Inflammatory macrophage treated with lipopolysaccharide for 1 hour (primary cell): ENCODE data around the gene CFAP251.
"Not testable (repeated sequence)": the region's sequence is repeated elsewhere in the genome, so short reads cannot be mapped to it uniquely, and the experiment has no call there.

Experiments used
- DNase-seq, 2 donors: peaks; one replicate each; pipeline ENCODE4 v3.0.0-alpha.2; 2020 to 2022

CFAP251 gene

DNA sequence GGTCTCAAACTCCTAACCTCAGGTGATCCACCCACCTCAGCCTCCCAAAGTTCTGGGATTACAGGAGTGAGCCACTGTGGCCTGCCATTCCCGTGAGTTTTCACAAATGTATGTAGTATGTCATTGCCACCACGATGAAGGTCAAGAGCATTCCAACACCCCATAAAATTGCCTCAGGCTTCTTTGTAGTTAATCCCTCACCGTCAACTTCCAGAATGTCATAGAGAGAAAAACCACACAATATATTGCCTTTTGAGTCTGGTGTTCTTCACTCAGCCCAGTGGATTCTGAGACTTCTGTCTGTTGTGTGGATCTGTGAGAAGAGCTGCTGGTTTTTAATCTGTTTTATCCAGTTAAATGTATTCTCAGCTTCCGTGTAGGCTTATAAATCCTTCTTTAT lies 12.6 kb upstream of the CFAP251 start:
- DNase-seq, result no peak

DNA sequence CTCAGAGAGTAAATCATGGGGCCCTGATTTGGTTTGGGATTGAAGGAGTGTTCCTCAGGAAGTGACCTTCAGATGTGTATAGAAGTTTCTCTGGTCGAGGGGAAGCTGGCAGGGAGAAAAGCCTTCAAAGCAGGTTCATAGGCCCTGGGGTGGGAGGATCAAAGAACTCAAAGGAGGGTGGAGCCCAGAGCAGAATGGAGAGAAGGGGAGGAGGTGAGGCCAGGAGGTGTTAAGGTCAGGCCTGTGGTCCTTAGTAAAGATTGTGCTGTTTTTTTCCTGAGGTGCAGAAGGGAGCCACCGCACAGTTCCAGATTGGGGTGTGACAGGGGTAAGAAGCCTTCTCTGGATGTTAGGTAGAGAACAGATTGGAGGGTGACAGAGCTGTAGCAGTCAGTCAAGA lies 9.7 kb upstream of the CFAP251 start:
- no peak for DNase-seq

DNA sequence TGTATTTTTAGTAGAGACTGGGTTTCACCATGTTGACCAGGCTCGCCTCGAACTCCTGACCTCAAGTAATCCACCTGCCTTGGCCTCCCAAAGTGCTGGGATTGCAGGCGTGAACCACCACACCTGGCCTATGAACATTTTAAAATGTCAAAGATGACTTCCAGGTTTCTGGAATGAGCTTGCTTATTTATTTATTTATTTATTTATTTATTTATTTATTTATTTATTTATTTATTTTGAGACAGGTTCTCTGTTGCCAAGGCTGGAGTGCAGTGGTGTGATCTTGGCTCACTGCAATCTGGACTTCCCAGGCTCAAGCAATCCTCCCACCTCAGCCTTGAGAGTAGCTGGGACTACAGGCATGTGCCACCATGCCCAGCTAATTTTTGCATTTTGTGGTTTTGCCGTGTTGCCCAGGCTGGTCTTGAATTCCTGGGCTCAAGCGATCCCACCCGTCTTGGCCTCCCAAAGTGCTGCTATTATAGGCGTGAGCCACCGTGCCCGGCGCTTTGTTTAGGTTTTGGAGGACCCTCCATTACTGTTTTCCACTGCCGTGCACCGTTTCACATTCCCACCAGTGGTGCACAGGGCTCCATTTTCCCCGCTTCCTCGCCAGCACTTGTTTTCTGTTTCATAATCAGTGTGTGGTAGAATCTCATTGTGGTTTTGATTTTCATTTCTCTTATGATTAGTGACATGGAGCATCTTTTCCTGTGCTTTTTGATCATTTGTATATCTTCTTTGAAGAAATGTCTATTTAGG lies 6.4 kb upstream of the CFAP251 start:
- DNase-seq, result peak in 1 of 2 donors; percentile 33

DNA sequence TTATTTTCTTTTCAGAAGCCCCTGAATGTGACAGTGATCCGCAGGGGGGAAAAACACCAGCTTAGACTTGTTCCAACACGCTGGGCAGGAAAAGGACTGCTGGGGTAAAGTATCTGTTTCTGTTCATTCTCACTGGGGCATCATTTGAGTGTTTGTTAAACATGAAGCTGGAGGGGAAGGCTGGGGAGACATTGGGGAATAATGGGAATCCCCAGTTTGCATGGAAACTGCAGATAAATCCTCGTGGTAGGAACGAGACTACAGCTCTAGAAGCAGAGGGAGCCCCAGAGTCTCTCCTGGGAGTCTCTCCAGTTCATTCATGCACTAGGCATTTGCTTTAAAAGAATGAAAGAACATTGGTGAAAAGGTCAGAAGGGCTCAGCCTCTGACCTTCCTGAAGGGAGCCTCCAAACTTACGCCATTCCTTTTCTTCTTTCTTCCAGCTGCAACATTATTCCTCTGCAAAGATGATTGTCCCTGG lies 2.5 kb upstream of the CFAP251 start:
- peak in 1 of 2 donors; percentile 6 for DNase-seq

DNA sequence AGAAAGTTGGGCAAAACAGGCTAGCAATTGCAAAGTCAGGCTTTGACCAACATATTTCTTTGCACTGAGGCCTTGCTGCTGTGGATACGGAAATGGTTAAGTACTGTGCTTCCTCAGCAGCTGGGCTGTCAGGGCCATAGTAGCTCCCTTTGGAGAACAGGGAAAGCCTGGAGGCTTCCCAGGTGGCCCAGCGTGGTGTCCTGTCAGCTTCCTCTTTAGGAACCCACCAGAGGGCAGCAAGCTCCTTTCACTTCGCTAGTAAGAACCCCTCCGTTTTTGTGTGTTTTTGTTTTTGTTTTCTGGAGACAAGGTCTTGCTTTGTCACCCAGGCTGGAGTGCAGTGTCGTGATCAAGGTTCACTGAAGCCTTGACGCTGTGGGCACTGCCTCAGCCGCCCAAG lies 1.7 kb upstream of the CFAP251 start:
- DNase-seq, result no peak

DNA sequence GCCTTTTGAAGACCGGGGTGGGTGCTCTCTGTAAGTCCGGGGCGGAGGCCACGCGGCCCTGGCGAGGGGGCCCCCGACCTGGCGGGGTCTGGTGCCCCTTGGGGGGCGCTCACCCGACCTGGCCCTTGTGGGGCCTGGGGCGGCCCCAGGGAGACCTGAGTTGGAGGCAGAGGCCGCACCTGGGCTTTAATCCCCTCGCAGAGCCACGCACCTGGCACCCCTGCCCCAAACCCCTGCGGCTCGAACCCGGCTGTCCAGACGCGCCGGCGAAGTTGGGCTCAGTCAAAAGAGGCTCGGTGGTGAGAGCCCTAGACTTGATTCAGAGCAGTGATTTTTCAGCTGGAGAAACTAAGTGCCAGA lies 267 bp downstream of the CFAP251 start:
- no peak for DNase-seq

DNA sequence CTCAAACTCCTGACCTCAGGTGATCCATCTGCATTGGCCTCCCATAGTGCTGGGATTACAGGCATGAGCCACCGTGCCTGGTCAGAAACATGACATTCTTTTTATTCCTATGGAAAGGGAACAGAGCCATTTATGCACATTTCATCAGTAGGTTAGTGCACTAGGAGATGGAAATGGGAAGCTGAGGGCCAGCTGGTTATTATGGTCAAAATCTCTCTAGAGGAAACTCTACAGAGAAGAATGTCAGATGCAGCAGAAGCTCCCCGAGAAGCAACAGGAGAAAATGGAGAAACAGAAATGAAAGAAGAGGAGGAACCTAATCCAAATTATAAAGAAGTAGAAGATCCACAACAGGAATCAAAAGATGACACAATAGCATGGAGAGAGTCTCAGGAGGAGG lies 2.7 kb downstream of the CFAP251 start:
- DNase-seq, result peak; percentile 19 to 26

DNA sequence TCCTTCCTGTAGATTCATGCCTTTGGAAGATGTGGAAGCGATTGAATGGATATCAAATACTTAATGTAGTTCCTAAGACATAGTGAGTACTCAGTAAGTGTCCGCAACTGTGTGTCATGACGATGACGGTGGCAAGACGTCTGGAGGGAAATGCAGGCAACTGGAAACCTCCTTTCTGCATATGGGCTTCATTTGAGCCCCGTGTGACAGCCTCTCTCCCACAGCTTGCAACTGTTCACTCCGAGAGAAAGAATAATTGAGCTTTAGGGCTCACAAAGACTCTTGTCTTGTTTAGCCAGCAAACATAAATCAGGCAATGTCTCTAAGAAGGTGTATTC lies 6.9 kb downstream of the CFAP251 start:
- no peak for DNase-seq

DNA sequence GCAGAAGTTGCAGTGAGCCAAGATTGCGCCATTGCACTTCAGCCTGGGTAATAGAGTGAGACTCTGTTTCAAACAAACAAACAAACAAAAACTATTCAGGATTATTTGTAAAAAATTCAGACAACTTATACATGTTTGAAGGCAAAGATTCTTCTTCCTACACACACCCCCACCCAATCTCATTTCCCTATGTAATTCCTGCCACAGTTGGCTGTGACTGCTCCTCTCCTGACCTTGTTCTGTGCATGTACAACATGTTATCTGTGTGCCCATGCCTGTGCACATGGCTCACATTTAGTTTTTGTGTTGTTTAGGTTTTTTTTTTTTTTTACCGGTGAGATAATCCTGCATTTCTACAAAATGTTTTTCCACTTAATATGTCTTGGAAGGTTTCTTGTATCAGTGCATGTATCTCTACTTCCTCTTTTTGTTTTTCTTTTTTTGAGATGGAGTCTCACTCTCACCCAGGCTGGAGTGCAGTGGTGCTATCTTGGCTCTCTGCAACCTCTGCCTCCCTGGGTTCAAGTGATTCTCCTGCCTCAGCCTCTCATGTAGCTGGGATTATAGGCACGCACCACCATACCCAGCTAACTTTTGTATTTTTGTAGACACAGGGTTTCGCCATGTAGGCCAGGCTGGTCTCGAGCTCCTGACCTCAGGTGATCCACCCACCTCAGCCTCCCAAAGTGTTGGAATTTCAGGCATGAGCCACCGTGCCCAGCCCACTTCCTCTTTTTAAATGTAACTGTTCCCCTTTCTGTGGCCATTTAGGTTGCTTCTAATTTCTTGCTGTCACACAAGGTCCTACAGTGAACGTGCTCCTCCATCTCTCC lies 8.7 kb downstream of the CFAP251 start:
- DNase-seq, result peak; percentile 62 to 73

DNA sequence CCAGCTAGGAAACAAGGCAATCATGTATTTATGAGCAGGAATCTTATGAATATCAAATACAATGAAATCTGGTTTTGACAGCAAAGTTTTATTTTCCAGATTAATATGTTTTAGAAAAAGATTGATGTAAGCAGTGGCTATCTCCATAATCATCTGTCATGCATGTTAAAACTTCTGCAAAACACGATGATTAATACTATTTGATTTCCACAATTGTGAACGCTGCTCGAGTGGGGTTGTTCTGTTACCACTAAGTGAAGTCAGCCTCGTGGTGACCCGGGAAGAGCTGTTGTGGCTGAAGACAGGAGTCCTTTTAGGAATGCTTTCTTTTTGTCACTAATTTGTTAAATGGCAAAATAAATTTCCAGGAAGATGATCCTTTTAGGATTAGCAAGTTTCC lies 9.4 kb downstream of the CFAP251 start:
- DNase-seq, result peak; percentile 55 to 57

DNA sequence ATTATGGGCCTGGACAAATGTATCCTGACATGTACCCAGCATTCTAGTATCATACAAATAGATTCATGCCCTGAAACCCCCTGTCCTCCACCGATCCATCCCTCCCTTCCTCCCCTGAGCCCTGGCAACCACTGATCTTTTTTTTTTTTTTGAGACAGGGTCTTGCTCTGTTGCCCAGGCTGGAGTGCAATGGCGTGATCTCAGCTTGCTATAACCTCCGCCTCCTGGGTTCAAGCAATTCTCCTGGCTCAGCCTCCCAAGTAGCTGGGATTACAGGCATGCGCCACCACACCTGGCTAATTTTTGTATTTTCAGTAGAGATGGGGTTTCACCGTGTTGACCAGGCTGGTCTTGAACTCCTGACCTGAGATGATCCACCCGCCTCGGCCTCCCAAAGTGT lies 11.2 kb downstream of the CFAP251 start:
- not testable (repeated sequence) for DNase-seq

DNA sequence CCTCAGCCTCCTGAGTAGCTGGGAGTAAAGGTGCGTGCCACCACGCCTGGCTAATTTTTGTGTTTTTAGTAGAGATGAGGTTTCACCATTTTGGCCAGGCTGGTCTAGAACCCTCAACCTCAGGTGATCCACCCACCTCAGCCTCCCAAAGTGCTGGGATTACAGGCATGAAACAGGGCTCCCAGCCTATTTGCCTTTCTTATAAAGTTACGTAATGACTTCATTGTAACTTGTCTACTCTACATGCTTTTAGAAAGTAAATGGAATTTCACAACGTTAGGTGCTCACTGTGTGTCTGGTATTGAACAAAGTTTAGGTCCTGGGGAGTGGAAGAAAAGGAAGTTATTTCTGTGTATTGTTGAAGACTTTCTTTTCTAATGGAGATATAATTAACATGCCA lies 12.5 kb downstream of the CFAP251 start:
- DNase-seq, result no peak

DNA sequence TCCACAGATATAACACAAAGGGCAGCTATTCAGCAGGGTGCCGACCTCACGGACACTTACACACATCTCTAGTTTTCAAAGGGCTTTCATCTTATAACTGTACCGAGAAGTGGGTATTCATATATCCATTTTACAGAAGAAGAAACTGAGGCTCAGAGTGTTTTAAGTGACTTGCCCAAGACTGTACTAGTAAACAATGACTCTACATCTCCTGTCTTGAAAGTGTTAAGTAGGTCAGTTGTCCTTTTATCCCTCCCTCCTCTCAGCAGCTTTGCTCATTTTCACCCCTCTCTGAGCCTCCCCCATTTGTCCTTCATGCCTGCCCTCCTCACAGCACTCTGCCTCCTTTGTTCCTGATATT lies 13.8 kb downstream of the CFAP251 start:
- no peak for DNase-seq

DNA sequence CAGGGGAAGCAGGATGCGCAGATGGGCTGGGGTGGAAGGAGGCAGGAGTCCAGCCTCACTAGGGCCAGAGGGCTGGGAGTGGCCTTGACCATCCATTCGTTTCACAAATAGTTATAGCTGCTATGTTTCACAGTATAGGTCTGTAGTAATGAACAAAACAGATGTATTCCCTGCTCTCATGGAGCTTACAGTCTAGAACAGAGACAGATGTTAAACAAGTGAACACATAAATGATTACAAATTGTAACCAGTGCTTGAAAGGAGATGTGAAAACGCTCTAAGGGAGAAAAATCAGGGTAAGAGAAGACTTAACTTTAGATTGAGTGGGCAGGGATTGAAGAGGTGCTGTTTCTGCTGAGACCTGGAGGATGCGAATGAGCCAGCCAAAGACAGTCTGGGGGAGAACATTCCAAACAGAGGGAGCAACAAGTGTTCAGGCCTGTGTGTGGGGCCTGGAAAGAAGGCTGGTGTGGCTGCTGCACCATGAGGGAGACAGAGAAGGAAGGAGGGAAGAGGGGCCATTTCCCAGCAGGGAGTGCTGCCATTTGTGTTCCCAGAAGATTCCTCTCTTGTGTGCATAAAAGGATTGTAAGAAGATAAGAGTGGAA lies 14.6 kb downstream of the CFAP251 start:
- no peak for DNase-seq

DNA sequence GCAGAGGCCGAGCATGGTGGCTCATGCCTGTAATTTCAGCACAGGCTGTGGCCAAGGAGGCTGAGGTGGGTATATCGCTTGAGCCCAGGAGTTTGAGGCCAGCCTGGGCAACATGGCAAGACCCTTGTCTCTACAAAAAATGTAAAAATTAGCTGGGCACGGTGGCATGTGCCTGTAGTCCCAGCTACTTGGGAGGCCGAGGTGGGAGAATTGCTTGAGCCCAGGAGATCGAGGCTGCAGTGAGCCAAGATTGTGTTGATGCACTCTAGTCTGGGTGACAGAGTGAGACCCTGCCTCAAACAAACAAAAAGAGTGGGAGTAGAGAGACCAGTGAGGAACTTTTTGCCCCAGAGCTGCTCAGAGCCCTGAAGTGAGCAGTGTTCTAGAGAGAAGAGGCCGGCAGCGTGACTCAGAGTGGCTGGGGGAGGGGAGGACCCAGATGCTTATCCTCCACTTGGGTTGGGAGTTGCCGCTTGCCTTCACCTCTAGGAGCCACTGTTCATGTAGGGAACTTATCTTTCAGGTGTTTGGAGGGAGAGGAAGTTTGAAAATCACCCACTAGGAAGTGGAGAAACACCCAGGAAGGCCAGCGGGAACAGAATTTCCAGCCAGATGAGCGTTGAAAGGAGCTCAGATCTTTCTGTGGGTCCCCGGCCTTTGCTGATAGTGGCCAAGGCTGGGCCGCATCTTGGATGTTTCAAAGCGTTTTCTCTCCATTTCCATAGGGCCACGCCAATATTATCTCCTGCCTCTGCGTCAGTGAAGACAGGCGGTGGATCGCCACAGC lies 15.3 kb downstream of the CFAP251 start:
- no peak for DNase-seq

DNA sequence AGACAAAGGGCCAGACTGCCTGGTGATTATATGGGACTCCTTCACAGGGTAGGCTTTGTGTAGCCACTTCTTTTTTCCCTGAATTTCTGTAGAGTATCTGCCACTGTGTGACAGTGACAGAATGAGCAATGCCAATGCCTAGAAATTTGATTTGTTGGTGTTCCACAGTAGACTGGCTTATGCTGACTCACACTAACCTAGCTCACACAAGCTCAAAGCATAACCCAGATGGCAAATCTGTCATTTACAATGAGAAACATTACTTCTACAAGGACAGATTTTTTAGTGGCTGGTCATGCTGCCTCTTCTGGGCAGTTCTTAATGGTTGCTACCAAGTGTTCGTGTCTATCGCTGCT lies 15.9 kb downstream of the CFAP251 start:
- DNase-seq, result no peak

DNA sequence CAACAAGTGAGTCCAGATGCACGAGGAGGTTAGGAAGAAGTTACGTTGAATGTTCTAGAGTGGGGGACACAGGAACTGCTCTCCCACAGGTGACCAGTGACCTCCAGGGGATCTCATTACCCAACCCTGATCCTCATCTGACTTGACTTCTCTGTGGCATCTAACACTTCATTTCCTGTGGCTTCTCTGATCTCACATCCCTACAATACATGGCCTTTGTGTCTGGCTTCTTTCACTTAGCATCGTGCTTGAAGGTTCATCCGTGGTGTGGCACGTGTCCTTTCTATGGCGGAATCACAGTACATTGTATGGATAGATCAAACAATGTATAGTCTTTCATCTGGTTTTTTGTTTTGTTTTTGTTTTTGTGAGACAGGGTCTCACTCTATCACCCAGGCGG lies 19.3 kb downstream of the CFAP251 start:
- no peak for DNase-seq

DNA sequence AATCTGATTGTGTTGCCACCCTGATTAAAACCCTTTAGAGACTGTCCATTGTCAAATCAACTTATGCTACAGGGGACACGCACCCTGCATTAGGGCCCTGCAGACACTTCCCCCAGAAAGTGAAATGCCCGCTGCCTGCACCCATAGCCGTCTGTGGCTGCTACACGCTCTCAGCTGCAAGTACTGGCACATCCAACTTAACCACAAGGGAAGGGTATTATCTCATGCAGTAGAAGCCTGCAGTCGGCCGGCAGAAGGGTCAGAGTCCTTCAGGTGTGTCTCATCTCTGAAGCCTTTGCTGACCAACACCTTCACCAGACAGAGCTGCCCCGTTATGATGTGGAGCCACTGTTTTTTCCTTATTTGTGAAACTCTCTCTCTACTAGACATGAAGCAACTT lies 20.8 kb downstream of the CFAP251 start:
- DNase-seq, result no peak

DNA sequence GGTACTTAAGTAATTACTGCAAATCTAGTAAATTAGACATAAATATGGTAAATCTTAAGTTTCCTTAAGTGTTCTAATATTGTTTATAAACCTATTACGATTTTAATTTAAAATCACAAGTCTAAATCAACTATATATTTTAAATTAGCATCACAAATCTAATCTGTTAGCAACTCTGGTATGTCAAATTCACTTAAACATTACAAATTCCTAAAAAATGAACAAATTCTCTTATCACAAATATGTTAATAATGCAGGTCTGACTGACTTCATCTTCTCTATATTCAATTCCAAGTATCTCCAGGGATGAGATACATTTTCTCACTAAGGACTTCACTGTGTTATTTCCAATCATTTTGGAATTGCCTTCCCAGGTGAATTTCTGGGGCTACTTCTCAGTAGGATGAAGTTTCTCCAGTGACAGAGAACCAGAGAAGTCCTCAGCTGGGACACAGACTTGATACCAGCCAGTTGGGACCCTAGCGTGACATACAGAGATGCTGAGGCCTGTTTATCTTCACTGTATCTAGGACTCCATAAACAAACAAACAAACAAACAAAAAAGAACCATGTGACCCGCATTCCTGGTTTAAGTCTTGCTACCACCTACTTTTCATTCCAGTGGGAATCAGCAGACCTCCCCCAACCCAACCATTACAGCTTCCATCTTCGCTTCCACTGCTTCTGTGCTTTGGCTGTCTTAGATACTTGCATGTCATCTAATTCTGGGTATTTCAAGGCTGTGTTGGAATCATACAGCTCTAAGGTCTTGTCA lies 21.8 kb downstream of the CFAP251 start:
- DNase-seq, result no peak

DNA sequence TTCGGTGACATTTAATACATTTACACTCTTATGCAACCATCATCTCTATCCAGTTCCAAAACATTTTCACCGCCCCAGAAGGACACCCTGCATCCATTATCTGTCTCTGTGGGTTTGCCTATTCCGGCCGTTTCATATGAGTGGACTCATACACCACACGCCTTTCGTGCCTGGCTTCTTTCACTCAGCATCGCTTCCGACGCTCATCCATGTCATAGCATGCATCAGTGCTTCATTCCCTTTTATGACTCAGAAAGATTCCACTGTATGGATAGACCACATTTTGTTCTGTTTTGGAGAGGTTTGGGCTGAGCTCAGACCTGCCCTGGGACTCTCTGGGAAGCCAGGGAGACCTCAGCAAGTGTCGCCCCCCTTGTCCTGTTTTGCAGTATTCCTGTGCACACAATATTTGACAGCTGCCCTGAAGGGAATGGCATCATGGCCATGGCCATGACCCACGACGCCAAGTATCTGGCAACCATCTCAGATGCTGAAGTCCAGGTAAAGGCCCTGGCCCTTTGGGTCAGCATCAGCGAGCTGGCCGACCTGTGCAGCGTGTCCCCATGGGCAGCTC lies 23.8 kb downstream of the CFAP251 start:
- DNase-seq, result no peak

DNA sequence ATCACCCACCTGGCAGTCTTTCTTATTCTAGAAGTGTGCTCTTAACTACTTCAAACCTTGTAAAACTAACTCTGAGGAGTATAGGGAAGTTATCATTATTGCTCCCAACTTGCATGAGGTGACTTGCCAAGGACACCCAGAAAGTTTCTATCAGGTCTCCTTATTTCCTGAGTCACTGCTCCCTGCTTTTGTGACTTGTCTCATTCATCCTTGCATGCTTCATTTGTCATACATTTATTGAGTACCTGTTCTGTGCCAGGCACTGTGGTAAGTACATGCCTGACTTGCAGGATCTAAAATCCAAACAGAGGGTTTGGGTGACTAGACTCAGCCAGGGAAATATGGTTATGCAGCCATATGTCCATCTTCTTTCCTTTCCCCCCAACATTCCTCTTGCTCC lies 25.5 kb downstream of the CFAP251 start:
- DNase-seq, result no peak
